ENCODE data around the gene NPAS2.

NPAS2 gene

GRCh38 chr2:101003278-101003775 lies 183.4 kb downstream of the NPAS2 start:
- in situ Hi-C loops (cut with MboI; ENCODE audit: low sequenced_read_pairs): no loop called here

DNA sequence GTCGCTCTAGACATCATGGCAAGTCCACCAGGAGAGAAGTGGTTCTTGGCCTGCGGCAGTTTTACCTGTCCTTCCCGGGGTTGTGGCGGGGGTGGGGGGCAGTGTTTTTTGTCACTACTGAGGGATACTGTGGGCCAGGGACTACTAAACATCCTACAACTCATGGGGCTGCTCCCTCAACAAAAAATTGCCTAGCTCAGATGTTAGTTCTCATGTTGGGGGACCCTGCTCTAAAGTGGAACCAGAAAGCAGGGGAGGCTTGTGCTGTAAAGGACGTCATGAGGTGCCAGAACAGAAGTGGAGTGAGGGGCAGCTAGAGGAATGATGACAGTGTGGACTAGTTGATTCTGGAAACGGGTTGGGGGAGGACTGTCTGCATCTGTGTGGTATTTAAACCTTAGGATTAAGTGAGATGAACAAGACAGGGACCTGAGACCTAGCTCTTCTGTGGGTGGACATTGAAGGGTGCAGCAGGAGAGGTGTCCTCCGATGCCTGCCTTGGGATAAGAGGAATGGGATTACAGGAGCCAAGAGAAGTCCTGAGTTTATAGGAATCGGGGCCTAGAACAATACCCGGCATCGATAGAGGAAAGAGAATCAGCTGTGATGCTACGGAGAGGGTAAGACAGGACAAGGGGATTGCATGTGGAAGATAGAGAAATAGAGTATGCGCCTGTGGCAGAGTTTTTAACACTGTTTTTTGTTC lies 184.8 kb downstream of the NPAS2 start:
- in situ Hi-C loops (cut with MboI; ENCODE audit: low sequenced_read_pairs): no loop called here

DNA sequence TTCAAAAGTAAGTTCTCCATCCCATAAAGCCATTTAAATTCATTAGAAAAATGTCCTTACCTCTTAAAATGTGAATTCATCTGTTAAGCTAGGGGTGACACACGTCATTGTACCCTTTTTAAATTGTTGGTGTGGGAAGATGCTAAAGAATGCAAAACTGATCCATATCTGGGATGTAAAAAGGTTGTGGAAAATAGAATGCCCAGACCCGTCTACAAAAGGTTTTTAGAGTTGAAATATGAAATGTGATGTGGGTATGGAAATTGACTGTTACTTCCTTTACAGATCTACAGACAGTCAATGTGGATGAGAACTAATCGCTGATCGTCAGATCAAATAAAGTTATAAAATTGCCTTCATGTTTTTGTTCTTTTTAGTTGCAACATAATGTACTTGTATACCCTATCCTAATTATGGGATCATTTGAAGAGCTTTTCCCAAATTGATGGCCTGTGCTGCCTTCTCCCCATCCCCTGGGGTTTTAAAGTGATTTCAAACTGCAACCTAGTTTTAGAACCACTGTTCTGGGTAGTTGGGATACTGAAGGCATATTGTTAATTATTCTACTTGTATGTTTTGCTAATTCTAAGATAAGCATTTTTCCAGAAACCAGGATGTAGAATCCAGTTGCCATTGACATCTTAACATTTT lies 186.3 kb downstream of the NPAS2 start:
- in situ Hi-C loops (cut with MboI; ENCODE audit: low sequenced_read_pairs): no loop called here

DNA sequence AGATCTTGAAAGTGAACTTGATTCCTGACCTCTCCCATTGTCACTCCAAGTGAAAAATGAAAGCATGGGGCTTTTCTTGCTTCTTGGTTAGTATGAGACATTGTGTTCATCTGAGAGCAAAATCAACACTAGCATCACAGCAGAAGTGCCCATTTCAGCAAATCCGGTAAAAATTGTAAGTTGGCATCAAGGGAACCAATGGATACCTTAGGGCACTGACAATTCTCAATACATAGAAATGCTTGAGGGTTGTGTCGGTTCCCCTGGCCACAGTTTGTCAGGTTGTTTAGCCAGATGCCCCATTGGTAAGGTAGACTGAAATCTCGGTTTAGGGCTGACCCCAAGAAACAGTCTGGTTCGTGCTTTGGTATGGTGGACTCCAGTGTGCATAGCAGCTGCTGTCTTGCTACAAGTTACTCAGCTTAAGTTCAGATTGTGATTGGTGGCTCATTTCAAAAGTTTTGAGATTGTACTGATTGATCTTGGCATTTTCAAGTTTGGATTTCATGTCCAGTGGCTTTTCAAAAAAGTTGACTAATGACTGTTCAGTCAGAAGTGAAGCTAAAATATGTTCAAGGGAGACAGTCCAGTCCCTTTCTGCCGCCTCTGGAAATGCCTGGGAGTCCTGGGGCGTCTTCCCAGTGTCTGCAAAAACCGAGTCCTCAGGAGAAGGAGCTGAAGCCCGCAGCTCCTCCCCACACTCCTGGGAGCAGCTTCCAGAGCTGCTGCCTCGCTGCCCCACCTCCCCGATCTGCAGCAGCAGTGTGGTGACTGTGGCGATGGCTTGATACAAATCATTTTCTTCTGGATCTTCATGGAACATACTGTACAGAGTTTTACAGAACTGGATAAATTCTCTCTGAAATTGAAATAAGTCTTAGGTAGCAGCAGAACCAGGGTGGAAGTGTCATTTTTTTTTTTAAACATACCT lies 187.7 kb downstream of the NPAS2 start:
- in situ Hi-C loops (cut with MboI; ENCODE audit: low sequenced_read_pairs): no loop called here

DNA sequence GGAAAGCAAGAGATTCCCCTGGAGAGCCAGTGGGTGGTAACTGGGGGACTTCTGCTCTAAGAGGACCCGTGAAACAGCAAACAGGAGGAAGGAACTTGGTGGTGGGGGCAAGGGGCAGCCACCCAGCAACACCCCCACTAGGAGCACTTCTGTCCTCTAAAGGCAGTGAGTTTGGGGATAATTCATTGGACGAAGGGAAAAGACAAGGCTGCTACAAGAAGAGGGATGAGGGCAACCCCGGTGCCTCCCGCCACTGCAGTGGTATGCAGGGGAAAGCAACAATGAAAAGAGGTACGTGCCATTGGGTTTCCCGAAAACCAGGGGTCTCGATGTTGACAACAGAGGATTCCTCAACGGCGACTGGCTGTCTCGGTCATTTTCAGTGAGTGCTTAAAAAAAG lies 191.2 kb downstream of the NPAS2 start:
- in situ Hi-C loops (cut with MboI; ENCODE audit: low sequenced_read_pairs): no loop called here

DNA sequence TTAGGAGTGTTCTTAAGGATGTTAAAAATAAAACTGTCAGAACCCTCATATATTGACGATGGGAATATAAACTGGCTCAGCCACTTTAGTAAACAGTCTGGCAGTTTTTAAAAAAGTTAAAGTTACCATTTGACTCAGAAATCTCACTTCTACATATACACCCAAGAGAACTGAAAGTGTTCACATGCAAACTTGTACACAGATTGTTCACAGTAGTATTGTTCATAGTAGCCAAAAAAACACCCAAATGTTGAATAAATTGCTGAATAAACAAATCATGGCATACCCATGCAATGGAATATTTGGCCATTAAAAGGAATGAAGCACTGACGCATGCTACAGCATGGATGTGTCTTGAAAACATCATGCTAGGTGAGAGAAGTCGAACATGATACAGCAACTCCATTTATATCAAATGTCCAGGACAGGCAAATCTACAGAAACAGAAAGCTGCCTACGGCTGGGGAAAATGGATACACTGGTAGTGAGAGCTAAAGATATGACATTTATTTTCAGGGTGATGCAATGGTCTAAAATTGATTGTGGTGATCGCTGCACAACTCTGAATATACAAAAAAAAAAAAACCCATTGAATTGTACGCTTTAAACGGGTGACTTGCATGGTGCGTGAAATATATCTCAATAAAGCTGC lies 192.2 kb downstream of the NPAS2 start:
- in situ Hi-C loops (cut with MboI; ENCODE audit: low sequenced_read_pairs): no loop called here

GRCh38 chr2:101012706-101013181 lies 192.8 kb downstream of the NPAS2 start:
- in situ Hi-C loops (cut with MboI; ENCODE audit: low sequenced_read_pairs): no loop called here

DNA sequence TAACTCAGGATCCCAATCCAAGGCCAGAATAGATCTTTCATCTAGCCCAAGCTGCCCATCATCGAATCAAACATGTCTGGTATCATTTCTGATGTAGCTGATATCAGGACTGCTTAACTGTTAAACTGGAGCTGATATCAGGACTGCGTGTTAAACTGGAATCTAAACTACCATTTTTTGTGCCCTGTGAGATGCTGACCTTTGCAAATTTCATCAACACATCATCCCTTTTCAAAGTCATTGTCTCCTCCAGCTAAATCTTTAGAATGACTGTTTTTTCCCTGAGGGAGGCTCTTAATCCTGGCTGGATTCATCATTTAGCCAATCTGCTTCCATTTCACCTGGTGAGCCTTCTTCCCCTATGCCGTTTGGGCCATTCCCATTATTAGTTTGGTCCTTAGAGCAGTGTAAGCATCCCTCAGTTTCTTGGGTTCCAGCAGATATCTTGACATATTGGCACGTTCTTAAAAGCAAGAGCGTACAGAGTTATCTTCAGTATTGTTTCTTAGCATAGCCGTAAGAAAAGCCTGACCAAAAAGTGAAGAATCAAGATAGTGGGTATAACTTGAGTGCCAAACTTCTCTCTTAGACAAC lies 194.4 kb downstream of the NPAS2 start:
- in situ Hi-C loops (cut with MboI; ENCODE audit: low sequenced_read_pairs): no loop called here

DNA sequence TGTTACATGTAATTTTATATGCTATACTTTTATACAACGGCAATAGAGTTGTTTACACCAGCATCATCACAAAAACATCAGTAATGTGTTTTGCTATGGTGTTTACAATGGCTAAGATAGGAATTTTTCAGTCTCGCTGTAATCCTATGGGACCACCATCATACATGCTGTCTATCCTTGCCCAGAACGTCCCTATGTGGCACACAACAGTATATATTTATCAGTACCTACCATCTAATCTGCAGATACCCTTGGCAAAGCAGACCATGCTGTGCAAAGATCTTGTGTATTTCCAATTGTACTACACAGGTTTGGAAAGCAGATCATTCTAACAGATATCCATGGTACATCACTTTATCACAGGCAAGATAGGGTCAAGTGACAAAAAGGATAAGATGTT lies 197.4 kb downstream of the NPAS2 start:
- in situ Hi-C loops (cut with MboI; ENCODE audit: low sequenced_read_pairs): no loop called here

GRCh38 chr2:101018934-101019333 lies 199.0 kb downstream of the NPAS2 start:
- in situ Hi-C loops (cut with MboI; ENCODE audit: low sequenced_read_pairs): no loop called here

GRCh38 chr2:101022221-101022620 lies 202.3 kb downstream of the NPAS2 start:
- in situ Hi-C loops (cut with MboI; ENCODE audit: low sequenced_read_pairs): loop anchor here (5.0 kb wide), 1 partner anchor 135 kb away; no protein-coding TSS in a partner anchor

GRCh38 chr2:101023327-101024107 lies 203.6 kb downstream of the NPAS2 start:
- in situ Hi-C loops (cut with MboI; ENCODE audit: low sequenced_read_pairs): loop anchor here (5.0 kb wide), 1 partner anchor 134 kb away; no protein-coding TSS in a partner anchor

GRCh38 chr2:101025561-101025960 lies 205.6 kb downstream of the NPAS2 start:
- in situ Hi-C loops (cut with MboI; ENCODE audit: low sequenced_read_pairs): no loop called here

DNA sequence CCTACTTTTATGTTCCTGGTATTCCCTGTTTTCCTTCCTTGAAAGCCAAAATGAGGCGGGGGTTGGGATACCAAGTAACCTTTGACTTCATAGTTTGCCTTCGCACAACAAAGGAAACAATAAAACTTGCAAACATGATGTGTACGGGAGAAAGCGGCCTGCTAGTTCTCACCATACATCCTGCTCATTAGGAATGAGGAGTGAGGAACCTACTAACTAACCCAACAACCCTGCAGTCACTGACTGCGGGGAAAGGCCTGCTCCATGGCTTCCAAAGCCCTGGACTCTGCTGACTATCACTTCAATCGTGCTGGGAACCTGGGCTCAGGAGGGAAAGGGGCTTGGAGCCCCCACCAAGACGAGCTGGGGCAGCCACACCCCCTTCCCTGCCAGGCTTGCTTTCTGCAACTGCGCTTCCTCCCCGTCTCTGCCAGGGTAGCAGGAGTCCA lies 206.3 kb downstream of the NPAS2 start:
- in situ Hi-C loops (cut with MboI; ENCODE audit: low sequenced_read_pairs): no loop called here

GRCh38 chr2:101026923-101027469 lies 207.1 kb downstream of the NPAS2 start:
- in situ Hi-C loops (cut with MboI; ENCODE audit: low sequenced_read_pairs): no loop called here

GRCh38 chr2:101027852-101028251 lies 207.9 kb downstream of the NPAS2 start:
- in situ Hi-C loops (cut with MboI; ENCODE audit: low sequenced_read_pairs): no loop called here

DNA sequence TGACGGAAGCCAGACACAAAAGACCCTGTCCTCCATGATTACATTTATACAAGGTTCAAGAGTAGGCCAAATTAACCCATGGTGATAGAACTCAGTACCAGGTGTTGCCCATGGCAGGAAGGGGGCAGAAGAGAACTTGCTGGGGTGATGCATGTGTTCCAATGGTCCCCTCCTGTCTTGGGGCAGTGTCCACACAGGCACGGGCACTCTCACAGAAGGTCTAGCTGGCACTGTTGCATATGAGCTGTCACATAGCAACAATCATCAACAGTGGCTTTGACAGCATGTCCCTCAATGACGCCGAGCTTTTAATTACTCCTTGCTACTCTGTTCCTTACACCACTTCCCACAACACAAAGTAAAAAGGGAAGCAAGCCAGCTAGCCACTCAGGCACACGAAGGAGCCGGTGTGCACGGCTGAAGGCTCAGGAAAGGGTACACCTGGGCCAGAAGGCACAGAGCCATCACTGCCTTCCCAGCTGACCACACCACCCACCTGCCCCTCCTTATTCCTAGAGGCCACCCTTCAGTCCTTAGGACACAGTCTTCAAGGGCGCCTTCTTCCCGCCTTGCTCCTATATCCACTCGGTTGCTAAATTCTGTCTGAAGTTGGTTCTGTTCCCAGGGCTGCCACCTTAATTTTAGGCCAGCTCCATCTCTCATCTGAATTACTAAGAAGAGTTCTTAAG lies 211.1 kb downstream of the NPAS2 start:
- in situ Hi-C loops (cut with MboI; ENCODE audit: low sequenced_read_pairs): no loop called here

- in situ Hi-C loops (cut with MboI; ENCODE audit: low sequenced_read_pairs): no loop called here
Measured at GRCh38 chr2:101032084-101032776, 212.3 kb downstream of the NPAS2 start.

Measured in HL-60/S4 treated with retinoic acid at 250 ng/mL for 4 days and 3 days (cell line).